GM10847 (cell line): Measurements from ENCODE around the gene COL15A1.

Source experiments
- POLR2A ChIP-seq: IDR thresholded peaks from 2 replicates; pipeline ENCODE4 v1.6.1; 2011; ENCODE audit not compliant: insufficient read length; ENCODE audit errors: extremely low read depth

Gene COL15A1

GRCh38 chr9:99051851-99052250, 108.1 kb downstream of the COL15A1 start:
- no peak for TF ChIP-seq POLR2A

- no peak for TF ChIP-seq POLR2A
These were observed 109.4 kb downstream of the COL15A1 start for GRCh38 chr9:99052815-99053715.

GRCh38 chr9:99054581-99054980, 110.9 kb downstream of the COL15A1 start:
- no peak for TF ChIP-seq POLR2A

GRCh38 chr9:99055384-99055783, 111.7 kb downstream of the COL15A1 start:
- no peak for TF ChIP-seq POLR2A

GRCh38 chr9:99056186-99056585, 112.5 kb downstream of the COL15A1 start:
- no peak for TF ChIP-seq POLR2A

- TF ChIP-seq POLR2A = no peak
These were observed 113.4 kb downstream of the COL15A1 start for GRCh38 chr9:99056886-99057664.

- TF ChIP-seq POLR2A = no peak
These were observed 114.2 kb downstream of the COL15A1 start for GRCh38 chr9:99057665-99058625.

- no peak for TF ChIP-seq POLR2A
These were observed 115.5 kb downstream of the COL15A1 start for GRCh38 chr9:99058964-99059921.

GRCh38 chr9:99060621-99061020, 116.9 kb downstream of the COL15A1 start:
- TF ChIP-seq POLR2A = no peak

- no peak for TF ChIP-seq POLR2A
These were observed 118.8 kb downstream of the COL15A1 start for GRCh38 chr9:99062549-99062948.

GRCh38 chr9:99063522-99063921, 119.8 kb downstream of the COL15A1 start:
- TF ChIP-seq POLR2A = no peak

- no peak for TF ChIP-seq POLR2A
These were observed 122.9 kb downstream of the COL15A1 start for GRCh38 chr9:99066571-99066970.

GRCh38 chr9:99069075-99069474, 125.4 kb downstream of the COL15A1 start:
- no peak for TF ChIP-seq POLR2A

GRCh38 chr9:99069546-99069945, 125.8 kb downstream of the COL15A1 start:
- no peak for TF ChIP-seq POLR2A
